Nucleus accumbens (tissue), 56 donors: ENCODE results near the gene HTR3D.
"Not testable (repeated sequence)": the region's sequence is repeated elsewhere in the genome, so short reads cannot be mapped to it uniquely, and the experiment has no call there.

Experiments
- DNase-seq, 56 donors: peaks; one replicate each; lab custom pipeline; 2025; lab: John Stamatoyannopoulos, UW

Gene HTR3D

GRCh38 chr3:184062637-184063036 lies 31.1 kb downstream of the HTR3D start:
- no peak for DNase-seq

- no peak for DNase-seq
These were observed 34.7 kb downstream of the HTR3D start for GRCh38 chr3:184066211-184066610.

GRCh38 chr3:184067573-184068055 lies 36.1 kb downstream of the HTR3D start:
- no peak for DNase-seq

GRCh38 chr3:184068344-184068743 lies 36.8 kb downstream of the HTR3D start:
- no peak for DNase-seq

GRCh38 chr3:184071142-184071541 lies 39.6 kb downstream of the HTR3D start:
- not testable (repeated sequence) for DNase-seq

- no peak for DNase-seq
These were observed 42.1 kb downstream of the HTR3D start for GRCh38 chr3:184073621-184074020.

- no peak for DNase-seq
These were observed 44.4 kb downstream of the HTR3D start for GRCh38 chr3:184075901-184076300.

- DNase-seq = no peak
These were observed 46.3 kb downstream of the HTR3D start for GRCh38 chr3:184077881-184078280.

- DNase-seq = no peak
These were observed 47.3 kb downstream of the HTR3D start for GRCh38 chr3:184078851-184079250.

GRCh38 chr3:184081116-184081830 lies 49.7 kb downstream of the HTR3D start:
- no peak for DNase-seq

- no peak for DNase-seq
These were observed 50.5 kb downstream of the HTR3D start for GRCh38 chr3:184082034-184082433.

GRCh38 chr3:184082465-184082864 lies 50.9 kb downstream of the HTR3D start:
- DNase-seq = no peak

GRCh38 chr3:184085389-184085852 lies 53.9 kb downstream of the HTR3D start:
- DNase-seq = no peak
